HG03066 (cell line): Measurements from ENCODE around the gene GPR180.

Source experiments
- ATAC-seq: cut with Tn5 transposase; IDR thresholded peaks from one replicate; pipeline ENCODE4 v1.9.1; 2021; ENCODE audit warnings: low read depth; ENCODE audit not compliant: unreplicated experiment

GPR180 gene

GRCh38 chr13:94683409-94683808, 81.8 kb downstream of the GPR180 start:
- no peak for ATAC-seq
